ENCODE data around the gene ENOX1. TPM values are rescaled to one million over a fixed set of nuclear protein-coding genes. Genes with fewer than 3 reads are reported as not detected.

The ENOX1 gene
- total and polyA plus RNA-seq, 2 of the 8 experiments (the other 6 are each of a cell fraction or from before 2014, with no cell fraction given) = 0.23 to 0.37 TPM

- no peak for TF ChIP-seq SIRT6 (IDR thresholded peaks at IDR 0.05; ENCODE audit: low read length)
- TF ChIP-seq RXRA (IDR thresholded peaks at IDR 0.05; ENCODE audit: insufficient read depth, low read depth, low read length) = no peak
- TF ChIP-seq HDAC6 (IDR thresholded peaks at IDR 0.05; ENCODE audit: low read depth, low read length) = no peak
- no peak for TF ChIP-seq TEAD4 (IDR thresholded peaks at IDR 0.05; ENCODE audit: low read depth, low read length)
- no peak for TF ChIP-seq EGR1 (IDR thresholded peaks at IDR 0.05; ENCODE audit: borderline replicate concordance, low read depth, low read length)
Observed at GRCh38 chr13:43242040-43242439, 544.7 kb downstream of the ENOX1 start (continued).

Measured in H1 (cell line).